H1 (cell line): ENCODE data around the gene TSC2. TPM values are rescaled to one million over a fixed set of nuclear protein-coding genes. Genes with fewer than 3 reads are reported as not detected.

Source experiments
- FOSL1 ChIP-seq: IDR thresholded peaks from 2 replicates; pipeline ENCODE4 v1.6.1; 2011; ENCODE audit warnings: mild to moderate bottlenecking, low read depth, low read length, moderate library complexity; ENCODE audit not compliant: insufficient read depth
- SP4 ChIP-seq: IDR thresholded peaks from 2 replicates; pipeline ENCODE4 v1.6.1; 2012; ENCODE audit warnings: low read length, inconsistent platforms
- polyA plus RNA-seq, 7 experiments: library from polyadenylated mRNA; depleted of rRNA in 3 of 7; stranded (reverse) in 5 of 7; unstranded in 2 of 7; fragments of >200 nt in 5 of 7; fragments of 200-250 nt in 2 of 7; gene quantifications; 1 replicate in 5 of 7; 2 replicates in 1 of 7; 4 replicates in 1 of 7; pipeline versions ENCODE4 v1.2.1 to v1.2.3, GENCODE V29; 2011 to 2013; ENCODE audit warnings: missing spikeins in 2 of 7, mixed read lengths in 2 of 7
- total RNA-seq: library from RNA; stranded (reverse); fragmentation: NEBNext Ultra II Directional; extraction: Animal tissue kit (Norgen Biotek cat#: 25700); gene quantifications from 2 replicates; pipeline ENCODE4 v1.2.1, GENCODE V29; 2021
- TF ChIP-seq, protein P1 (sequence below): fragments of 300-600 bp; sonication (generic); IDR thresholded peaks from 2 replicates; pipeline ENCODE4 v1.7.1; 2012; ENCODE audit warnings: low read length, moderate library complexity, mild to moderate bottlenecking, inconsistent platforms; ENCODE audit not compliant: insufficient replicate concordance
- TF ChIP-seq, protein P2 (sequence below): IDR thresholded peaks from 2 replicates; pipeline ENCODE4 v1.6.1; 2012; ENCODE audit warnings: inconsistent platforms

Gene TSC2
- total and polyA plus RNA-seq, 2 of the 8 experiments (the other 6 are each of a cell fraction or from before 2014, with no cell fraction given): 65.9 to 96.6 TPM

DNA sequence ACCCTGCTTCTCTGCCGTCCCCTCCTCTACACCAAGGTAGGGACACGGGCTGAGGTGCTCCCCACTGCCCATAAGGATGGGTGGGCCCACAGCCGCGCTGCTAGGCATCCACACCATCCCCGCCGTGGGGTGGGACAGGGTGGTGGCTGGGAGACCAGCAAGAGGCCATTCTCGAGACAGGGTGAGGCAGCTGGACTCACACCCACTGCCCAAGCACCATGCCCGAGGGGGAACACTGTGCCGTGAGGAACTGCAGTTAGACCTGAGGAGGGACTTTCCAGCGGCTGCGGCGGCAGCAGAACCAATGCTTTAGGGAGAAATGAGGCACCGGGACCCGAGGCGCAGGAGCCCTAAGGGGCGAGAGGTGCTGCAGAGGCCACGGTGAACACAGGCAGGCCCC, 74.6 kb downstream of the TSC2 start (continued):
- TF ChIP-seq, protein P1, sequence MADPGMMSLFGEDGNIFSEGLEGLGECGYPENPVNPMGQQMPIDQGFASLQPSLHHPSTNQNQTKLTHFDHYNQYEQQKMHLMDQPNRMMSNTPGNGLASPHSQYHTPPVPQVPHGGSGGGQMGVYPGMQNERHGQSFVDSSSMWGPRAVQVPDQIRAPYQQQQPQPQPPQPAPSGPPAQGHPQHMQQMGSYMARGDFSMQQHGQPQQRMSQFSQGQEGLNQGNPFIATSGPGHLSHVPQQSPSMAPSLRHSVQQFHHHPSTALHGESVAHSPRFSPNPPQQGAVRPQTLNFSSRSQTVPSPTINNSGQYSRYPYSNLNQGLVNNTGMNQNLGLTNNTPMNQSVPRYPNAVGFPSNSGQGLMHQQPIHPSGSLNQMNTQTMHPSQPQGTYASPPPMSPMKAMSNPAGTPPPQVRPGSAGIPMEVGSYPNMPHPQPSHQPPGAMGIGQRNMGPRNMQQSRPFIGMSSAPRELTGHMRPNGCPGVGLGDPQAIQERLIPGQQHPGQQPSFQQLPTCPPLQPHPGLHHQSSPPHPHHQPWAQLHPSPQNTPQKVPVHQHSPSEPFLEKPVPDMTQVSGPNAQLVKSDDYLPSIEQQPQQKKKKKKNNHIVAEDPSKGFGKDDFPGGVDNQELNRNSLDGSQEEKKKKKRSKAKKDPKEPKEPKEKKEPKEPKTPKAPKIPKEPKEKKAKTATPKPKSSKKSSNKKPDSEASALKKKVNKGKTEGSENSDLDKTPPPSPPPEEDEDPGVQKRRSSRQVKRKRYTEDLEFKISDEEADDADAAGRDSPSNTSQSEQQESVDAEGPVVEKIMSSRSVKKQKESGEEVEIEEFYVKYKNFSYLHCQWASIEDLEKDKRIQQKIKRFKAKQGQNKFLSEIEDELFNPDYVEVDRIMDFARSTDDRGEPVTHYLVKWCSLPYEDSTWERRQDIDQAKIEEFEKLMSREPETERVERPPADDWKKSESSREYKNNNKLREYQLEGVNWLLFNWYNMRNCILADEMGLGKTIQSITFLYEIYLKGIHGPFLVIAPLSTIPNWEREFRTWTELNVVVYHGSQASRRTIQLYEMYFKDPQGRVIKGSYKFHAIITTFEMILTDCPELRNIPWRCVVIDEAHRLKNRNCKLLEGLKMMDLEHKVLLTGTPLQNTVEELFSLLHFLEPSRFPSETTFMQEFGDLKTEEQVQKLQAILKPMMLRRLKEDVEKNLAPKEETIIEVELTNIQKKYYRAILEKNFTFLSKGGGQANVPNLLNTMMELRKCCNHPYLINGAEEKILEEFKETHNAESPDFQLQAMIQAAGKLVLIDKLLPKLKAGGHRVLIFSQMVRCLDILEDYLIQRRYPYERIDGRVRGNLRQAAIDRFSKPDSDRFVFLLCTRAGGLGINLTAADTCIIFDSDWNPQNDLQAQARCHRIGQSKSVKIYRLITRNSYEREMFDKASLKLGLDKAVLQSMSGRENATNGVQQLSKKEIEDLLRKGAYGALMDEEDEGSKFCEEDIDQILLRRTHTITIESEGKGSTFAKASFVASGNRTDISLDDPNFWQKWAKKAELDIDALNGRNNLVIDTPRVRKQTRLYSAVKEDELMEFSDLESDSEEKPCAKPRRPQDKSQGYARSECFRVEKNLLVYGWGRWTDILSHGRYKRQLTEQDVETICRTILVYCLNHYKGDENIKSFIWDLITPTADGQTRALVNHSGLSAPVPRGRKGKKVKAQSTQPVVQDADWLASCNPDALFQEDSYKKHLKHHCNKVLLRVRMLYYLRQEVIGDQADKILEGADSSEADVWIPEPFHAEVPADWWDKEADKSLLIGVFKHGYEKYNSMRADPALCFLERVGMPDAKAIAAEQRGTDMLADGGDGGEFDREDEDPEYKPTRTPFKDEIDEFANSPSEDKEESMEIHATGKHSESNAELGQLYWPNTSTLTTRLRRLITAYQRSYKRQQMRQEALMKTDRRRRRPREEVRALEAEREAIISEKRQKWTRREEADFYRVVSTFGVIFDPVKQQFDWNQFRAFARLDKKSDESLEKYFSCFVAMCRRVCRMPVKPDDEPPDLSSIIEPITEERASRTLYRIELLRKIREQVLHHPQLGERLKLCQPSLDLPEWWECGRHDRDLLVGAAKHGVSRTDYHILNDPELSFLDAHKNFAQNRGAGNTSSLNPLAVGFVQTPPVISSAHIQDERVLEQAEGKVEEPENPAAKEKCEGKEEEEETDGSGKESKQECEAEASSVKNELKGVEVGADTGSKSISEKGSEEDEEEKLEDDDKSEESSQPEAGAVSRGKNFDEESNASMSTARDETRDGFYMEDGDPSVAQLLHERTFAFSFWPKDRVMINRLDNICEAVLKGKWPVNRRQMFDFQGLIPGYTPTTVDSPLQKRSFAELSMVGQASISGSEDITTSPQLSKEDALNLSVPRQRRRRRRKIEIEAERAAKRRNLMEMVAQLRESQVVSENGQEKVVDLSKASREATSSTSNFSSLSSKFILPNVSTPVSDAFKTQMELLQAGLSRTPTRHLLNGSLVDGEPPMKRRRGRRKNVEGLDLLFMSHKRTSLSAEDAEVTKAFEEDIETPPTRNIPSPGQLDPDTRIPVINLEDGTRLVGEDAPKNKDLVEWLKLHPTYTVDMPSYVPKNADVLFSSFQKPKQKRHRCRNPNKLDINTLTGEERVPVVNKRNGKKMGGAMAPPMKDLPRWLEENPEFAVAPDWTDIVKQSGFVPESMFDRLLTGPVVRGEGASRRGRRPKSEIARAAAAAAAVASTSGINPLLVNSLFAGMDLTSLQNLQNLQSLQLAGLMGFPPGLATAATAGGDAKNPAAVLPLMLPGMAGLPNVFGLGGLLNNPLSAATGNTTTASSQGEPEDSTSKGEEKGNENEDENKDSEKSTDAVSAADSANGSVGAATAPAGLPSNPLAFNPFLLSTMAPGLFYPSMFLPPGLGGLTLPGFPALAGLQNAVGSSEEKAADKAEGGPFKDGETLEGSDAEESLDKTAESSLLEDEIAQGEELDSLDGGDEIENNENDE: no peak
- TF ChIP-seq, protein P2, sequence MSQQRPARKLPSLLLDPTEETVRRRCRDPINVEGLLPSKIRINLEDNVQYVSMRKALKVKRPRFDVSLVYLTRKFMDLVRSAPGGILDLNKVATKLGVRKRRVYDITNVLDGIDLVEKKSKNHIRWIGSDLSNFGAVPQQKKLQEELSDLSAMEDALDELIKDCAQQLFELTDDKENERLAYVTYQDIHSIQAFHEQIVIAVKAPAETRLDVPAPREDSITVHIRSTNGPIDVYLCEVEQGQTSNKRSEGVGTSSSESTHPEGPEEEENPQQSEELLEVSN: no peak
- no peak for TF ChIP-seq FOSL1
- TF ChIP-seq SP4: no peak
